Measurements from ENCODE around the gene ZNF25. TPM values are rescaled to one million over a fixed set of nuclear protein-coding genes. Genes with fewer than 3 reads are reported as not detected.

The ZNF25 gene
- total and polyA plus RNA-seq, 8 donors, result 2.9 to 7.8 (median 3.9) TPM

DNA sequence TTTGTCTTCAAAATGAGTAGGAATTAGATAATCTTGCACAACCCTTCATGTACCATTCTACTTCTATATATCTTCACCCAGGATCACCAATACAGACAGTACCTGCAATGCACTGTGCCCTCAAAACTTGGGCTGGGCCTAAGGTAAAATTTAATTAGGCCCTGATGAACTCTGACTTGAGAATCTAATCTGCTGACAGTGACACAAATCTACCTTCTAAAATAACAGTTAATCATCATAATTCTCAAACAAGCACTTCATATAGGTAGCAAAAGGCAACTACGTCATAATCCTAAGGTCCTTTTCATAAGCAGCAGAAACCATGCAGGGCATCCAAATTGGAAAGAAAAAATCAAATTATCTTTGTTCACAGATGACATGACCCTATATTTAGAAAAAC lies 4.1 kb downstream of the ZNF25 start:
- TF ChIP-seq, protein P1, sequence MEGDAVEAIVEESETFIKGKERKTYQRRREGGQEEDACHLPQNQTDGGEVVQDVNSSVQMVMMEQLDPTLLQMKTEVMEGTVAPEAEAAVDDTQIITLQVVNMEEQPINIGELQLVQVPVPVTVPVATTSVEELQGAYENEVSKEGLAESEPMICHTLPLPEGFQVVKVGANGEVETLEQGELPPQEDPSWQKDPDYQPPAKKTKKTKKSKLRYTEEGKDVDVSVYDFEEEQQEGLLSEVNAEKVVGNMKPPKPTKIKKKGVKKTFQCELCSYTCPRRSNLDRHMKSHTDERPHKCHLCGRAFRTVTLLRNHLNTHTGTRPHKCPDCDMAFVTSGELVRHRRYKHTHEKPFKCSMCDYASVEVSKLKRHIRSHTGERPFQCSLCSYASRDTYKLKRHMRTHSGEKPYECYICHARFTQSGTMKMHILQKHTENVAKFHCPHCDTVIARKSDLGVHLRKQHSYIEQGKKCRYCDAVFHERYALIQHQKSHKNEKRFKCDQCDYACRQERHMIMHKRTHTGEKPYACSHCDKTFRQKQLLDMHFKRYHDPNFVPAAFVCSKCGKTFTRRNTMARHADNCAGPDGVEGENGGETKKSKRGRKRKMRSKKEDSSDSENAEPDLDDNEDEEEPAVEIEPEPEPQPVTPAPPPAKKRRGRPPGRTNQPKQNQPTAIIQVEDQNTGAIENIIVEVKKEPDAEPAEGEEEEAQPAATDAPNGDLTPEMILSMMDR (IDR thresholded peaks at IDR 0.05), result no peak
- peaks cover 0 to 19% (median 8%) of the 10 kb centered on the region in 3 donors for H3K36me3 ChIP-seq
- peaks cover 0 to 5% (median 4%) of the 10 kb centered on the region in 3 donors for H3K4me1 ChIP-seq
- H3K9me3 ChIP-seq, result no peaks in the 10 kb centered on the region
- H3K27me3 ChIP-seq, result no peaks in the 10 kb centered on the region
- intact Hi-C loops (cut with DNase I), result no loop called here
- WGBS, 2 donors, result 93 to 100% methylated on average over 1 of the region's 1 CpG
- ATAC-seq (no peak), DNase-seq (no peak), FAIRE-seq (no peak)
- no peak overlapping the region for H3K4me3 ChIP-seq
- no peak overlapping the region for H3K27ac ChIP-seq

DNA sequence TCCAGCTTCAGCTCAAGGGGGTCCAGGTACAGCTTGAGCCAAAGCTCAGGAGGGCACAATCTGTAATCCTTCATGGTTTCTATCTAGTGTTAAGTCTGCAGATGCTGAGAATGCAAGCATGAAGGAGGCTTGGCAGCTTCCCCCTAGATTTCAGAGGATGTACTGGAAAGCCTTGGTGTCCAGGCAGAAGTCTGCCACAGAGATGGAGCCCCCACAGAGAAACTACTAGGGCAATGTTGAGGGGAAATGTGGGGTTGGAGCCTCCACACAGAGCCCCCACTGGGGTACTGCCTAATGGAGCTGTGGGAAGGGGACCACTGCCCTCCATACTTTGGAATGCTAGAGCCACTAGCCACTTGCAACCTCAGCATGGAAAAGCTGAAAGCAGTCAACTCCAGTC lies 11.4 kb downstream of the ZNF25 start:
- H3K27ac ChIP-seq, result no peak overlapping the region
- peaks cover 0 to 23% (median 8%) of the 10 kb centered on the region in 3 donors for H3K36me3 ChIP-seq
- intact Hi-C loops (cut with DNase I), result no loop called here
- DNase-seq (no peak), FAIRE-seq (no peak), ATAC-seq (no peak)
- H3K4me3 ChIP-seq, result no peak overlapping the region
- no peaks in the 10 kb centered on the region for H3K27me3 ChIP-seq
- H3K9me3 ChIP-seq, result no peaks in the 10 kb centered on the region
- H3K4me1 ChIP-seq, result no peaks in the 10 kb centered on the region
- TF ChIP-seq, protein P1 (IDR thresholded peaks at IDR 0.05), result no peak

DNA sequence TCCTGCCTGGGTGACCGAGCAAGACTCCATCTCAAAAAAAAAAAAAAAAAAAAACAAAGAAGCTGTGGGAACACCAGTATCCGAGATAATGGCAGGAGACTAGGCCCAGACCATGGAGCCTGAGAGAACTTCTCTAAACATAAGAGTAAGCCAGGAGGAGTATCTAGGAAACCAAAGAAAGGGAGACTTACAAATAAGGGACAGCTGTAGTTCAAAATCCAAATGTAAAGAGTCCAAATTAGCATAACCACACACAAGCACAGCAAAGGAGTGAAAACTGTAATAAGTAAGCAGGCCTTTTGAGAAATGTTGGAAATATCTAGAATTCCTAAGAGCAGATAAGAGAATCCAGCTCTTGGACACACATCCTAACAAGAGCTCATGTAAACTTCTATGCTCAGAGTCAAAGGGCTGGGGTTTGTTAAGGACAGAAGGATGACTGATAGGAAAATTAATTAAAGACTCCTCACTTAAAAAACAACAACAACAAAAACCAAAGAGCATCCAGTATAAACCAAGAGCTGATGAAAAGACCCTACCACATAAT lies 15.8 kb downstream of the ZNF25 start:
- H3K27me3 ChIP-seq, result no peaks in the 10 kb centered on the region
- H3K4me3 ChIP-seq, result no peak overlapping the region
- no peak overlapping the region for H3K27ac ChIP-seq
- intact Hi-C loops (cut with DNase I), result no loop called here
- WGBS, 2 donors, result 94 to 100% methylated on average over 2 of the region's 2 CpGs
- ATAC-seq (no peak), DNase-seq (no peak), FAIRE-seq (no peak)
- TF ChIP-seq, protein P1 (IDR thresholded peaks at IDR 0.05), result no peak
- no peaks in the 10 kb centered on the region for H3K9me3 ChIP-seq
- H3K4me1 ChIP-seq, result no peaks in the 10 kb centered on the region
- H3K36me3 ChIP-seq, result peaks cover 0 to 18% (median 9%) of the 10 kb centered on the region in 3 donors

DNA sequence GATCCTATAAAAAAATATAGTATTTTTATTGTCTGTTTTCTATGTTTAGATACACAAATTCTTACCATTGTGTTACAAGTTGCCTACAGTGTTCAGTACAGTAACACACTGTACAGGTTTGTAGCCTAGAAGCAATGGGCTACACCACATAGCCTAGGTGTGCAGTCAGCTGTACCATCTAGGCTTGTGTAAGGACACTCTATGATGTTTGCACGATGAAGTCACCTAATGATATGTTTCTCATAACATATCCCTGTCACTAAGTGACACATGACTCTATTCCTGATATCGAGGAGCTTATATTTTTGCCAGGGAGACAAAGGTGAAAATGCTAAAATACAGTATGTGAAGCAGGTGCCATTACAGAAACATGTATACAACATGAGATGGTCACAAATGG lies 18.6 kb downstream of the ZNF25 start:
- H3K4me3 ChIP-seq, result no peak overlapping the region
- DNase-seq (no peak), ATAC-seq (no peak), FAIRE-seq (no peak)
- TF ChIP-seq, protein P1 (IDR thresholded peaks at IDR 0.05), result no peak
- WGBS, 2 donors, result 87 to 93% methylated on average over 2 of the region's 2 CpGs
- H3K9me3 ChIP-seq, result no peaks in the 10 kb centered on the region
- no peaks in the 10 kb centered on the region for H3K27me3 ChIP-seq
- no peak overlapping the region for H3K27ac ChIP-seq
- no peaks in the 10 kb centered on the region for H3K4me1 ChIP-seq
- intact Hi-C loops (cut with DNase I), result no loop called here
- H3K36me3 ChIP-seq, result peaks cover 0 to 32% (median 19%) of the 10 kb centered on the region in 3 donors

DNA sequence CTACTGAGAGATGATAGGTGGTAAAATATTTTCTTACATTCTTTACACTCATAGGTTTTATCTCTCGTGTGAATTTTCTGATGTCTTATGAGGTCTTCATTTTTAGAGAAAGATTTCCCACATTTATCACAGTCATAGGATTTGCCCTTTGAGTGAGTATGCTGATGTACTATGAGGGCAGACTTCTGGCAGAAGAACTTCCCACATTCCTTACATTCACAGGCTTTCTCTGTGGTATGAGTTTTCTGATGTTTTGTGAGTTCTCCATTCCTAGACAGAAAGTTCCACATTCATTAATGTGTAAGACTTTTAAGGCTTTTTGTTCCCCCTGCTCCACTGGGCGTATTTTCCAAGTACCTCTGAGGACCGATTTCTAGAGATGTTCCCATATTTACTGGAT lies 23.5 kb downstream of the ZNF25 start:
- ATAC-seq (no peak), FAIRE-seq (no peak), DNase-seq (no peak)
- no peaks in the 10 kb centered on the region for H3K27me3 ChIP-seq
- H3K9me3 ChIP-seq, result no peaks in the 10 kb centered on the region
- no peak overlapping the region for H3K27ac ChIP-seq
- no peaks in the 10 kb centered on the region for H3K4me1 ChIP-seq
- WGBS, 2 donors, result 95 to 96% methylated on average over 3 of the region's 3 CpGs
- peaks cover 0 to 47% (median 19%) of the 10 kb centered on the region in 3 donors for H3K36me3 ChIP-seq
- TF ChIP-seq, protein P1 (IDR thresholded peaks at IDR 0.05), result no peak
- no peak overlapping the region for H3K4me3 ChIP-seq
- intact Hi-C loops (cut with DNase I), result no loop called here
